ENCODE data around the gene CLCN4. TPM values are rescaled to one million over a fixed set of nuclear protein-coding genes. Genes with fewer than 3 reads are reported as not detected.
A peak's percentile ranks its signal among the peaks of the same experiment; 100 is the strongest.

Gene CLCN4
- total and polyA plus RNA-seq, 7 experiments from 2014 or later, result 0.02 to 0.42 (median 0.11) TPM; not detected in 2

DNA sequence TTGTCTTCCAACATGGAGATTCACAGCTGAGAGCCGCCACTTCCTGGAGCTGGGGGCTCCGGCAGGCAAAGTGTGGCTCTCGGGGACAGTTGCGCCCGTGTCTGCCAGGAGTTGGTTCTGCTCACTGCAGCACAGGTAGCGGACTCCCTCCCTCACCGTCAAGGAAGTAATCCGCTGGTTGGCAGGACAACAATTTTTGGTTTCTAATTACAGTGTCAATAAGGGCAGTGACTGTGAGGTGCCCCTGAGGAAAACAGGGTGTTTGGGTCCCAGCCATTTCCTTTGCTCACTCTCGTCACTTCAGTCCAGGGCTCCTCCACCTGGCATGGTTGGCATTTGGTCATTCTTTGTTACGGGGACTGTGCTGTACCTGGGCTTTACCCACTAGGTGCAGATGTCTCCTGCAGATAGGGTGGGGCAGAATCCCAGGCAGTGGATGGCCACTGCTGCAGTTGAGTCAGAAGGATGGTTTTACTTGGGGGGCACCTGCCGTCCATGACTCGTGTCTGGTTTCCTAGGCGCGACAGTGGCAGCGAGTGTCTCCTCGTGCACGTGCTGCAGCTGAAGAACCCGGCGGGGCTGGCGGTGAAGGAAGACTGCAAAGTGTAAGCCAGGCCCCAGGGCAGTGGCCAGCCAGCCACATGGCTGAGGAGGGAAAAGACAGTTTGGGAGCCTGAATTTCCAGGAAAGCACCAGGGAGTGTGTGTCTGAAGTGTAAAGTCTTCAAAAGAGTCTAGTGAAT, 32.1 kb upstream of the CLCN4 start:
- peak overlapping the region in 2 of 9 donors; percentile 14 to 28 for H3K27ac Mint-ChIP-seq
- ATAC-seq (no peak), DNase-seq (no peak)
- no peak overlapping the region for H3K4me3 ChIP-seq (ENCODE audit: low read length)
- intact Hi-C loops (cut with micrococcal nuclease), result no loop called here
- H3K9me3 ChIP-seq (ENCODE audit: control insufficient read depth in 2 of 3, low read length in 3 of 3), result no peaks in the 10 kb centered on the region
- H3K36me3 ChIP-seq (ENCODE audit: control insufficient read depth in 2 of 3, insufficient read depth in 3 of 3, low read length in 3 of 3), result peaks cover 0 to 40% (median 3%) of the 10 kb centered on the region in 3 experiments
- H3K4me1 ChIP-seq (ENCODE audit: control insufficient read depth in 2 of 2, insufficient read depth in 2 of 2, low read length in 2 of 2), result no peaks in the 10 kb centered on the region
- no peaks in the 10 kb centered on the region for H3K9me3 Mint-ChIP-seq
- H3K36me3 Mint-ChIP-seq, result peaks cover 0 to 17% (median 5%) of the 10 kb centered on the region in 5 donors
- no peaks in the 10 kb centered on the region for H3K27me3 ChIP-seq (ENCODE audit: control insufficient read depth in 2 of 2, insufficient read depth in 2 of 2, low read length in 2 of 2)
- H3K4me1 Mint-ChIP-seq, result peaks cover 0 to 18% (median 7%) of the 10 kb centered on the region in 7 donors
- POLR2A ChIA-PET, result no interaction called here
- H3K4me3 Mint-ChIP-seq, result no peak overlapping the region
- no peaks in the 10 kb centered on the region for H3K27me3 Mint-ChIP-seq
- CTCF ChIA-PET, result no interaction called here
- no peak overlapping the region for H3K27ac ChIP-seq (ENCODE audit: low read depth, low read length)

DNA sequence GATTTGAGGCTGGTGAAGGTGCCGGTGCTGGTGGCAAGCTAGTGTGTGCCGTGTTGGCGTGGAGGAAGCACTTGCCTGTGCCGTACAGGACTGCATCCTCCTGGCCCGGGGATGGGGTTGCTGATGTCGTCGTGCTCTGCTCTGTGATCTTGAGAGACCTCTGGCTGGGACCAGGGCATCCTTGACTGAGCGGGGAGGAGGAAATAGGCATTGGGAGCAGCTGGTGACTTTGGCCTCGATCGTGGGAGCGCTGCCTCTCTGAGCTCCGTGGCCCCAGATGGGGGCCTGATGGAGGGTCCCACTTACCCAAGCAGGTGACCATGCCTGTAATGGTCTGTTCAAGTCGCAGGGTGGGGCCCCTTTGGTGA, 31.5 kb upstream of the CLCN4 start:
- DNase-seq (no peak), ATAC-seq (no peak)
- Mint-ChIP-seq H3K36me3 (peaks cover 0 to 18% (median 5%) of the 10 kb centered on the region in 5 donors), H3K4me1 (peaks cover 0 to 16% (median 7%) of the 10 kb centered on the region in 7 donors), H3K27ac (peak overlapping the region in 1 of 9 donors; percentile 28), H3K4me3 (no peak overlapping the region), H3K27me3 (no peaks in the 10 kb centered on the region), H3K9me3 (no peaks in the 10 kb centered on the region)
- intact Hi-C loops (cut with micrococcal nuclease), result no loop called here
- H3K27ac ChIP-seq (ENCODE audit: low read depth, low read length), result no peak overlapping the region
- CTCF ChIA-PET, result no interaction called here
- POLR2A ChIA-PET, result interaction anchor here (0.6 kb wide), 1 partner anchor 981 kb away, joined by 3 read pairs; no protein-coding TSS in a partner anchor
- H3K4me3 ChIP-seq (ENCODE audit: low read length), result no peak overlapping the region
- H3K27me3 ChIP-seq (ENCODE audit: control insufficient read depth in 2 of 2, insufficient read depth in 2 of 2, low read length in 2 of 2), result no peaks in the 10 kb centered on the region
- H3K36me3 ChIP-seq (ENCODE audit: control insufficient read depth in 2 of 3, insufficient read depth in 3 of 3, low read length in 3 of 3), result peaks cover 0 to 45% (median 4%) of the 10 kb centered on the region in 3 experiments
- H3K4me1 ChIP-seq (ENCODE audit: control insufficient read depth in 2 of 2, insufficient read depth in 2 of 2, low read length in 2 of 2), result no peaks in the 10 kb centered on the region
- H3K9me3 ChIP-seq (ENCODE audit: control insufficient read depth in 2 of 3, low read length in 3 of 3), result no peaks in the 10 kb centered on the region

DNA sequence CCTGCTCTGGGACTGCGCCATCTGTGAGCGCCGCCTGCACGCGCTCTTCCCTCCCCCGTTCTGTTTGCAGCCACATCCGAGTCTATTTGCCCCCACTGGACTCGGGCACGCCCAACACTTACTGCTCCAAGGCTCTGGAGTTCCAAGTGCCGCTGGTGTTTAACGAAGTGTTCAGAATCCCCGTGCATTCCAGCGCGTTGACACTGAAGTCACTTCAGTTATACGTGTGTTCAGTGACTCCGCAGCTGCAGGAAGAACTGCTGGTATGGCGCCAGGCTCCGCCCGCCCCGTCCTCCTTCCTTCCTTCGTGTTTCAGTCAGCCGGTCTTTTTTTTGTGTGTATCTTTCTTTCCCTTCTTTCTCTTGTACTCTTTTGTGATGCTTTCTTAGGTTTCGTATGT, 30.7 kb upstream of the CLCN4 start:
- Mint-ChIP-seq H3K27me3 (no peaks in the 10 kb centered on the region), H3K4me1 (peaks cover 0 to 12% (median 7%) of the 10 kb centered on the region in 7 donors), H3K27ac (no peak overlapping the region), H3K36me3 (peaks cover 0 to 25% (median 5%) of the 10 kb centered on the region in 5 donors), H3K4me3 (no peak overlapping the region), H3K9me3 (no peaks in the 10 kb centered on the region)
- H3K27me3 ChIP-seq (ENCODE audit: control insufficient read depth in 2 of 2, insufficient read depth in 2 of 2, low read length in 2 of 2), result no peaks in the 10 kb centered on the region
- intact Hi-C loops (cut with micrococcal nuclease), result no loop called here
- no peaks in the 10 kb centered on the region for H3K4me1 ChIP-seq (ENCODE audit: control insufficient read depth in 2 of 2, insufficient read depth in 2 of 2, low read length in 2 of 2)
- peaks cover 0 to 49% (median 4%) of the 10 kb centered on the region in 3 experiments for H3K36me3 ChIP-seq (ENCODE audit: control insufficient read depth in 2 of 3, insufficient read depth in 3 of 3, low read length in 3 of 3)
- POLR2A ChIA-PET, result no interaction called here
- DNase-seq, result no peak
- H3K4me3 ChIP-seq (ENCODE audit: low read length), result no peak overlapping the region
- H3K9me3 ChIP-seq (ENCODE audit: control insufficient read depth in 2 of 3, low read length in 3 of 3), result no peaks in the 10 kb centered on the region
- CTCF ChIA-PET, result no interaction called here
- H3K27ac ChIP-seq (ENCODE audit: low read depth, low read length), result no peak overlapping the region
- no peak for ATAC-seq

DNA sequence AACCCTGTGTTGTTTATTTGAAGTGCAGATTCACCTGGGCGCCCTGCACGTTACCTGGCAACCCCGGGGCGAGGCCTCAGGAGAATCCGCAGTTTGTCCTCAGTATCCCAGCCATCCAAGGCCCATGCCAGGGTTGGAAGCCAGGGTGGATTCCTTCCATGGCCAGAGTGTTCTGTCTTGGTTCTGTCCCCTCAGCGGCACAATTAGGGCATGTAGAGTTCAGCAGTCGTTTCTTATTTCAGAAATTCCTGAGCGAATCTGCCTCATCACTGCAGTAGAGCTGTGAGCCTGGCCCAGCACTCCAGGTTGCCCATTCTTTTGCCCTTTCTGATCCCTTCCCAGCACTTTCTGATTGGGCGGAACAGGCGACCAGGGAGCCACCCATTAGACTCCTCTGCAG, 29.9 kb upstream of the CLCN4 start:
- no peak for ATAC-seq

DNA sequence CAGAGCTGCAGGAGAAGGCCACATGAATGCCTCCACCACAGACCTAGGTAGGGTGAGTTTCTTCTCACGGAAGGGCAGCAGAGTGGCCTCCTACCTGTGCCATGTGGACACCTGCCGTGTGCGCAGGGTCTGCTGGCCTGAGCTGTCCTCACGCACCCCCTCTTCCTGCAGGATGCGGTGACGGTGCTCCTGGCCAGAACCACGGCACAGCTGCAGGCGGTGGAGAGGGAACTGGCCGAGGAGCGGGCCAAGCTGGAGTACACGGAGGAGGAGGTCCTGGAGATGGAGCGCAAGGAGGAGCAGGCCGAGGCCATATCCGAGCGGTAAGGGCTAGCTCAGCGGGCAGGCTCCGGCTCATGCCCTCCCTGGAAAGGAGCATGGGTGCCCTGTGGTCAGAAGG, 28.4 kb upstream of the CLCN4 start:
- H3K36me3 ChIP-seq (ENCODE audit: control insufficient read depth in 2 of 3, insufficient read depth in 3 of 3, low read length in 3 of 3), result peaks cover 0 to 49% (median 4%) of the 10 kb centered on the region in 3 experiments
- intact Hi-C loops (cut with micrococcal nuclease), result no loop called here
- no peaks in the 10 kb centered on the region for H3K4me1 ChIP-seq (ENCODE audit: control insufficient read depth in 2 of 2, insufficient read depth in 2 of 2, low read length in 2 of 2)
- H3K4me1 Mint-ChIP-seq, result peaks cover 0 to 4% (median 0%) of the 10 kb centered on the region in 7 donors
- POLR2A ChIA-PET, result no interaction called here
- H3K27ac Mint-ChIP-seq, result no peak overlapping the region
- H3K4me3 Mint-ChIP-seq, result no peak overlapping the region
- no peak overlapping the region for H3K27ac ChIP-seq (ENCODE audit: low read depth, low read length)
- peaks cover 0 to 17% (median 5%) of the 10 kb centered on the region in 5 donors for H3K36me3 Mint-ChIP-seq
- DNase-seq, result no peak
- CTCF ChIA-PET, result interaction anchor here (0.5 kb wide), 1 partner anchor 1043 kb away, joined by 3 read pairs; no protein-coding TSS in a partner anchor
- ATAC-seq, result no peak
- no peaks in the 10 kb centered on the region for H3K27me3 ChIP-seq (ENCODE audit: control insufficient read depth in 2 of 2, insufficient read depth in 2 of 2, low read length in 2 of 2)
- H3K4me3 ChIP-seq (ENCODE audit: low read length), result no peak overlapping the region
- no peaks in the 10 kb centered on the region for H3K27me3 Mint-ChIP-seq
- H3K9me3 ChIP-seq (ENCODE audit: control insufficient read depth in 2 of 3, low read length in 3 of 3), result no peaks in the 10 kb centered on the region
- H3K9me3 Mint-ChIP-seq, result no peaks in the 10 kb centered on the region

More for the DNA sequence above, 29.9 kb upstream of the CLCN4 start:
- intact Hi-C loops (cut with micrococcal nuclease), result no loop called here
- no peak overlapping the region for H3K4me3 ChIP-seq (ENCODE audit: low read length)
- H3K9me3 ChIP-seq (ENCODE audit: control insufficient read depth in 2 of 3, low read length in 3 of 3), result no peaks in the 10 kb centered on the region
- H3K27me3 Mint-ChIP-seq, result no peaks in the 10 kb centered on the region
- H3K27me3 ChIP-seq (ENCODE audit: control insufficient read depth in 2 of 2, insufficient read depth in 2 of 2, low read length in 2 of 2), result no peaks in the 10 kb centered on the region
- H3K27ac Mint-ChIP-seq, result no peak overlapping the region
- no peak for DNase-seq
- no peaks in the 10 kb centered on the region for H3K4me1 ChIP-seq (ENCODE audit: control insufficient read depth in 2 of 2, insufficient read depth in 2 of 2, low read length in 2 of 2)
- H3K9me3 Mint-ChIP-seq, result no peaks in the 10 kb centered on the region
- H3K36me3 Mint-ChIP-seq, result peaks cover 0 to 21% (median 5%) of the 10 kb centered on the region in 5 donors
- POLR2A ChIA-PET, result no interaction called here
- no peak overlapping the region for H3K27ac ChIP-seq (ENCODE audit: low read depth, low read length)
- CTCF ChIA-PET, result no interaction called here
- H3K4me1 Mint-ChIP-seq, result peaks cover 0 to 9% (median 4%) of the 10 kb centered on the region in 7 donors
- peaks cover 0 to 49% (median 4%) of the 10 kb centered on the region in 3 experiments for H3K36me3 ChIP-seq (ENCODE audit: control insufficient read depth in 2 of 3, insufficient read depth in 3 of 3, low read length in 3 of 3)
- H3K4me3 Mint-ChIP-seq, result no peak overlapping the region

DNA sequence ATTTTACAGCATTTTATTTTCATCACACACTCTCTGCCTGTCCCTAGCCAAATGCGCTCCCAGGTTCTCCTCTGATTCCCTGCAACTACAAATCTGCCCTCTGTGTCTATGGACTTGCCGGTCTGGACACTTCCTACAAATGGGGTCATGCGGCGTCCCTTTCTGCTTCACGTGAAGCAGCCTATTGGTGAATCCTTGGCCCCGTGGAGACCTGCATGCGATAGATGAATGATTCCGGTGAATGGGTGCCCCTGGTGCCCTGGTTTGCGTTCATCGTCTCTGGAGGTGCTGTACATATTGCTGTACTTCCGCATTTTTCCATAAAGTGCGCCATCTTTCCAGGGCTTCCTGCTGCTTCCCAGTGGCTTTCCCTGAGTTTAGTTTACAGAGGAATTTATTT, 27.5 kb upstream of the CLCN4 start:
- no peaks in the 10 kb centered on the region for H3K27me3 ChIP-seq (ENCODE audit: control insufficient read depth in 2 of 2, insufficient read depth in 2 of 2, low read length in 2 of 2)
- intact Hi-C loops (cut with micrococcal nuclease), result no loop called here
- Mint-ChIP-seq H3K4me1 (peaks cover 0 to 5% (median 0%) of the 10 kb centered on the region in 7 donors), H3K9me3 (no peaks in the 10 kb centered on the region), H3K36me3 (peaks cover 0 to 17% (median 5%) of the 10 kb centered on the region in 5 donors), H3K27me3 (no peaks in the 10 kb centered on the region), H3K27ac (no peak overlapping the region), H3K4me3 (no peak overlapping the region)
- no peak overlapping the region for H3K27ac ChIP-seq (ENCODE audit: low read depth, low read length)
- no peaks in the 10 kb centered on the region for H3K9me3 ChIP-seq (ENCODE audit: control insufficient read depth in 2 of 3, low read length in 3 of 3)
- peaks cover 0 to 45% (median 4%) of the 10 kb centered on the region in 3 experiments for H3K36me3 ChIP-seq (ENCODE audit: control insufficient read depth in 2 of 3, insufficient read depth in 3 of 3, low read length in 3 of 3)
- ATAC-seq (no peak), DNase-seq (no peak)
- CTCF ChIA-PET, result no interaction called here
- no peaks in the 10 kb centered on the region for H3K4me1 ChIP-seq (ENCODE audit: control insufficient read depth in 2 of 2, insufficient read depth in 2 of 2, low read length in 2 of 2)
- POLR2A ChIA-PET, result no interaction called here
- no peak overlapping the region for H3K4me3 ChIP-seq (ENCODE audit: low read length)

DNA sequence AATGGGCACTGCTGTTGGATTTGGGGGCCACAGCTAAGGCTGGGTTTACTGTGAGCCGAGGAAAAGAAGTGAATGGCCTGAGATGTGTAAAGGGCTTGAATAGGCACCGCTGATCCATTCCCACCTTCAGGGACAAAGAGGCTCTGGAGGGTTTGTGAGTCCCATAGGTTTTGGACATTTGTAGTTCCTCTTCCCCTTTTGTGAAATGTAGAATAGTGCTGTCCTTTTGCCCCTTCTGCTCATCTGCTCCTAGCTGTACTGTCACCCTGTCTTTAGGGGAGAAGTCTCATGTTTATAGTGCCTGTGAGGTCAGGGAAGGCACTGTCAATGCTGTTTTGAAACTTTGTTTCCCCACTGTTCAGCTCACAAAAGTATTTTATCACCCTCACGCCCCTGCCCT, 26.4 kb upstream of the CLCN4 start:
- H3K36me3 Mint-ChIP-seq, result peaks cover 0 to 16% (median 5%) of the 10 kb centered on the region in 5 donors
- no peak for ATAC-seq
- Histone ChIP-seq H3K4me1 (ENCODE audit: control insufficient read depth in 2 of 2, insufficient read depth in 2 of 2, low read length in 2 of 2) (no peaks in the 10 kb centered on the region), H3K27me3 (ENCODE audit: control insufficient read depth in 2 of 2, insufficient read depth in 2 of 2, low read length in 2 of 2) (no peaks in the 10 kb centered on the region), H3K27ac (ENCODE audit: low read depth, low read length) (no peak overlapping the region), H3K9me3 (ENCODE audit: control insufficient read depth in 2 of 3, low read length in 3 of 3) (no peaks in the 10 kb centered on the region), H3K4me3 (ENCODE audit: low read length) (no peak overlapping the region), H3K36me3 (ENCODE audit: control insufficient read depth in 2 of 3, insufficient read depth in 3 of 3, low read length in 3 of 3) (peaks cover 0 to 42% (median 4%) of the 10 kb centered on the region in 3 experiments)
- ChIA-PET CTCF (no interaction called here), POLR2A (no interaction called here)
- intact Hi-C loops (cut with micrococcal nuclease), result no loop called here
- peaks cover 0 to 5% (median 0%) of the 10 kb centered on the region in 7 donors for H3K4me1 Mint-ChIP-seq
- H3K27ac Mint-ChIP-seq, result no peak overlapping the region
- no peak for DNase-seq
- H3K27me3 Mint-ChIP-seq, result no peaks in the 10 kb centered on the region
- H3K4me3 Mint-ChIP-seq, result no peak overlapping the region
- H3K9me3 Mint-ChIP-seq, result no peaks in the 10 kb centered on the region
